Ureter (tissue), 1 donor: ENCODE measurements around the gene DSCAML1. TPM values are rescaled to one million over a fixed set of nuclear protein-coding genes. Genes with fewer than 3 reads are reported as not detected.

Experiments
- DNase-seq: peaks from one replicate; pipeline ENCODE4 v3.0.0-alpha.2; 2020; ENCODE audit warnings: low spot score
- total RNA-seq: library from RNA; stranded (reverse); gene quantifications from one replicate; pipeline ENCODE4 v1.2.4, GENCODE V29; 2023
- donor health status: DM: yes; HTN: yes; CAD: no.

The DSCAML1 gene
- total RNA-seq, 1 donor from 2014 or later = 0.81 TPM

DNA sequence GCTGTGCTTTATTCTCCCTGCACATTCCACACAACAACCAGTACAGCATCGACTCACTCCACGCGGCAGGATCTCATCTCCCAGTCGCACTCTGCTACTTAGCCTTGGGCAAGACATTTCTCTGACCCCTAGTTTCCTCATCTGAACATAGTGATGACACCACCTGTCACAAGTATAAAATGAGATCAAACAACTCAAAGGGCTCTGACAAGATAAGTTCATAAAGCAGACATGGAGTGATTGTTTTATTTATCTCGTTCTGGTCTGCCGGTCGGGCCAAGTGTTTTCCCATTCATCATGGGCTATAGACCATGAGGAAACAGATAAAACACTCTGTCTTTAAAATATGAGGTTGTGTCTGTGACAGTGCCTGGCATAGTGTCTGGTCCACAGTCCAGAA lies 35.0 kb downstream of the DSCAML1 start:
- no peak for DNase-seq

GRCh38 chr11:117759305-117759704 lies 37.7 kb downstream of the DSCAML1 start:
- no peak for DNase-seq

DNA sequence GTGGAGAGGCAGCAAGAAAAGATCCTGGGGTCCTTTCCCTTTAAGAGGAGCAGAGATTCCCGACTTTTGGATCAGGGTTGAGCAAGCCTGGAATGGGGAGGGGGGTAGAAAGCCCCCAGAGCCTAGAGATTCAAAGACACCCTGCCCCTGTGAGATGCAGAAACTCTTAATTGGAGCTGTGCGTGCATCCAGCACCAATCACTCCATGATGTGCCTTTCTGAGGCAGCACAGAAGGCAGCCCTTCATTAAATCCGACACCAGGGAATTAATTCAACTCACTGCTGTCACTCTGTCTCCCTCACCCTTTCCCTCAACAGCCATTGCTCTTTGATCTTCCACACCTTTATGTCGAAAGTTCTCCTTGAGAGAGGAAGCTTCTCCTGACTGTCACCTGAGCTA lies 43.0 kb downstream of the DSCAML1 start:
- no peak for DNase-seq

- no peak for DNase-seq
Measured at GRCh38 chr11:117752721-117753237, 44.2 kb downstream of the DSCAML1 start.

- no peak for DNase-seq
Measured at GRCh38 chr11:117752071-117752470, 44.9 kb downstream of the DSCAML1 start.

- DNase-seq = no peak
Measured at GRCh38 chr11:117750916-117751662, 45.9 kb downstream of the DSCAML1 start.

DNA sequence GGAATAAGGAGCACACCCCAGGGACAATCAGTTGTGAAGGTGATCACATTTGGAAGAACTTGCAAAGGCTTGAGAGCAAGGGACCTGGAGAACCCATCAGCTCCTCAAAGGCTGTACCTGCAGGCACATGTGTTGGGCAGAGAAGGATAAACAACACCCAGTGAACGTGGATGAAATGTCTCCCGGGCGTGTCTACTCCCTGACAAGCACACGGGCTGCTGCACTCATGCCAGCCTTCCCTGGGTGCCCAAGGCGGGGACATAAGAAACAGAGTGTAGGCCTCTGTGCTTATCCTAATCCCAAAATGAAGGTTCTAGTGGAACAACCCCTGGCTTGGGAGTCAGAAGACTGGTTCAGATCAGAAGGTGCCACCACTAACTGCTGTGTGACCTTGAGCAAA lies 46.7 kb downstream of the DSCAML1 start:
- no peak for DNase-seq

GRCh38 chr11:117749541-117749910 lies 47.5 kb downstream of the DSCAML1 start:
- DNase-seq = no peak

DNA sequence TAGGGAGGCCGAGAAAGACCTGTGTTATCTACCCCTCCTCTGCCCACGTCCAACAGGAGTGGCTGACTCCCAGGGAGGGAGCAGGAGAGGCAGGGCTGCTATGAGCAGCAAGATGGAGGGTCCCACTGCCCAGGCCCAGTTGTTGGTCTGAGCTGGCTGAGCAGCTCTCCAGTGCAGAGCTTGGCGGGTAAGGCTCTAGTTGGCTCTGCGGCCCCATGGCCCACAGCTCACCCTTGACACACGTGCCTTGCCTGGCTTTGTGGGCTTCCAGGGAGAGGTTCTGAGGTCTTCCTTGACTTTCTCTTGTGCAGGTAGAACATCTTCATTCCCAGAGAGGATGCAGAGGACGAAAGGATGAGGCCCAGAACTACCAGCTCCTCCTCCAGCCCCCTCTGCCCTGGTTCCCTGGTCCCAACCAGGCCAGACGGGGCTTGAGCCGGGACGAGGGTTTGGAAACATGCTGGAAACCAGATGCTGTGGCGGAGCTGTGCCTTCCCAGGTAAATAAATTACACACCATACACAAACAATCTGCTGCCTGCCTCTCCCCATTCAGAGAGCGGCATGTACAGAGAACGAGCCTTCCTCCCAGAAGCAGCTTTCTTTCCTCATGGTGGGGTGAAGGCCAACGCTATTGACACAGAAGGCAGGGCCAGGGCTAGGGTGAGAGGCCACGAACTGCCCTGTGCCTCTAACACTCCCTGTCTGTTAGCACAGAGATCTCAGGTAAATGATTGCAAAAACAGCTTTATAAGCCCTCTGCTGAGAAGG lies 48.1 kb downstream of the DSCAML1 start:
- DNase-seq = no peak

- DNase-seq = no peak
Measured at GRCh38 chr11:117747892-117748291, 49.1 kb downstream of the DSCAML1 start.

DNA sequence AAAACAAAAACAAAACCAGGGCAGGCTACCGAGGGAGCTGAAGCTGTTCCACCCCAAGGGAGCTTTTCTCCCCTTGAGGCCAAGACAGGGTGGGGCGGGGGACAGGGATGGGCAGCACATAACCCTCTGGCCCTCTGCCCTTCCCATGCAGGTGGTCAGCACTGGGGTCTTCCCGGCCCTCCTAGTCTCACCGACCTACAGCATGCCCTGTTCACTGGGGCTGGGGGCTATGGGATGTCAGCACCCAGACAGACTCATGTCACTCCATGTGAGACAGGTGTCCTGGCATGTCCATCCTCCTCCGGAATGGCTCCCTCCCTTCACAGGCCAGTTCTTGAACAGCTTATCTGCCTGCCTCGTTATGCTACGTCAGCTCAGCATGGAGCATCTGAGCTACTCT lies 51.7 kb downstream of the DSCAML1 start:
- DNase-seq = no peak

GRCh38 chr11:117744471-117745150 lies 52.4 kb downstream of the DSCAML1 start:
- no peak for DNase-seq

GRCh38 chr11:117743121-117743815 lies 53.7 kb downstream of the DSCAML1 start:
- DNase-seq = no peak

- no peak for DNase-seq
Measured at GRCh38 chr11:117738246-117738957, 58.6 kb downstream of the DSCAML1 start.

DNA sequence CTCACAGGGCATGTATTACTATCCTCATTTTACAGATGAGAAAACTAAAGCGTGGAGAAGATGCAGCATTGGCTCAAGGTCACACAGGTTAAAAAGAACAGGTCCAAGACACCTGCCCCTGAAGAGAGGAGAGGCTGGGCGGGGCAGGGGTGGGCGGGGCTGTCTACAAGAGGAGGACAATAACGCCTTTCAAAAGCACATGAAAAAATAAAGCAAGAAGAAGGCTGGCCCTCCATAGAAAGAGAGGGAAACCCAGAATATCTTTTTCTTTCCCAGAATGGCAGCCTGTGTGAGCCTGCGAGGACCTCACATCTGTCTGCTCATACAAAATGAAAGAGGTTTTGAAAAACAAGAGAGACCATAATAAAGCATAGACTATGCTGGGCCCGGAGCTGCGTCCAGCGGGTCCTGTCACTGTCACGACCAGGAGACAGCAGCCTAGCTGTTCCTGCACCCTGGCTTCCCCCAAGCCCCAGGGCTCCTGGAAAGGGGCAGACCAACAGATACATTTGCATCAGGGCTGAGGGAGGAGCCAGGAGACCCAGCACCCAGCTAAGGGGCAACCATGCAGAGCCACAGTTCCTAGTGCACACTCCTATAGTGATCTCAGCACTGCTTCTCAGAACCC lies 61.6 kb downstream of the DSCAML1 start:
- DNase-seq = no peak

- DNase-seq = no peak
Measured at GRCh38 chr11:117734601-117735024, 62.4 kb downstream of the DSCAML1 start.

- DNase-seq = no peak
Measured at GRCh38 chr11:117733316-117733715, 63.7 kb downstream of the DSCAML1 start.

- no peak for DNase-seq
Measured at GRCh38 chr11:117731722-117732290, 65.2 kb downstream of the DSCAML1 start.

DNA sequence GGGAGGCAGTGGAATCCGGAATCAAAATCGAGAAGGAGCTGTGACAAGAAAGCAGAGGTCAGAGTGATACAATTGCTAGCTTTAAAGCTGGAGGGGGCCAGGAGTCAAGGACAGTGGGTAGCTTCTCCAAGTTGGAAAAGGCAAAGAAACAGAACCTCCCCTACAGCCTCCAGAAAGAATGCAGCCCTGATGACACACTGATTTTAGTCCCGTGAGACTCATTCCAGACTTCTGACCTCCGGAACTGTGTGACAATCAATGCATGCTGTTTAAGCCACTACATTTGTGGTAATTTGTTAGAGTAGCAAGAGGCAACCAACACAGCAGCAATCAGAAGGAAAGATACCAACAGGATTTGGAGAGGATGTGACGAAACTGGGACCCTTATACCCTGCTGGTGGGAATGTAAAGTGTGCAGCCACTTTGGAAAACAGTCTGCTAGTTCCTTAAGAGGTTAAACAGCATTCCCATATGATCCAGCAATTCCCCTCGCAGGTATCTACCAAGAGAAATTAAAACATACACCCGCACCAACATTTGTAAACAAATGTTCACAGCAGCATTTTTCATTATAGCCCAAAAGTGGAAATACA lies 66.7 kb downstream of the DSCAML1 start:
- no peak for DNase-seq
